A549 (cell line): Measurements from ENCODE around the gene CDH4. TPM values are rescaled to one million over a fixed set of nuclear protein-coding genes. Genes with fewer than 3 reads are reported as not detected.

ENCODE experiments used
- ATAC-seq, 2 experiments: fragments of 200-7000 bp in 1 of 2; fragments of >200 bp in 1 of 2; cut with Nextera tagmentation in 1 of 2; cut with Tn5 transposase in 1 of 2; 3 replicates each; pipeline versions ENCODE4 v1.8.0 to v1.9.1; 2018 to 2020; ENCODE audit warnings: mild to moderate bottlenecking in 1 of 2, moderate library complexity in 1 of 2
- CTCF ChIA-PET: fragments of 300-600 bp; sonication (Branson Sonifier 250); formaldehyde crosslinking; extraction: SDS; loops from one replicate; lab custom pipeline; 2021; ENCODE audit warnings: antibody characterized with exemption, inconsistent platforms; lab: Yijun Ruan, JAX
- POLR2A ChIA-PET: fragments of 350-600 bp; formaldehyde crosslinking; extraction: SDS; loops from one replicate; lab custom pipeline; 2021; ENCODE audit warnings: antibody characterized with exemption, inconsistent platforms; lab: Yijun Ruan, JAX
- DNase-seq, 2 experiments: peaks; one replicate each; pipeline versions ENCODE4 v3.0.0 to v3.0.0-alpha.2; 2011 to 2016; ENCODE audit warnings: low read depth in 1 of 2, low spot score in 1 of 2
- FAIRE-seq: peaks from 2 replicates; lab custom pipeline; 2011; peaks lifted over from hg19 to GRCh38; lab: Jason Lieb, UNC
- H3K27ac ChIP-seq, 2 experiments: fragments of >200 bp; sonication (Bioruptor Twin); formaldehyde crosslinking; 3 replicates each; pipeline ENCODE4 v1.5.1; 2016 to 2017
- H3K4me1 ChIP-seq: fragments of >200 bp; sonication (Bioruptor Twin); formaldehyde crosslinking; 3 replicates; pipeline ENCODE4 v1.6.1; 2016
- H3K4me2 ChIP-seq: fragments of >200 bp; sonication (Bioruptor Twin); formaldehyde crosslinking; 3 replicates; pipeline ENCODE4 v1.6.1; 2016
- H3K4me3 ChIP-seq: fragments of >200 bp; sonication (Bioruptor Twin); formaldehyde crosslinking; 3 replicates; pipeline ENCODE4 v1.5.1; 2016
- H3K9me3 ChIP-seq: fragments of >200 bp; sonication (Bioruptor Twin); formaldehyde crosslinking; 3 replicates; pipeline ENCODE4 v1.6.1; 2016
- CBX2 ChIP-seq: fragments of 200-600 bp; sonication (generic); IDR thresholded peaks from 2 replicates; pipeline ENCODE4 v1.6.1; 2016; ENCODE audit warnings: low read depth, mild to moderate bottlenecking, borderline replicate concordance
- CEBPB ChIP-seq, 2 experiments: fragments of >200 bp in 1 of 2; sonication (Bioruptor Twin) in 1 of 2; formaldehyde crosslinking in 1 of 2; IDR thresholded peaks; 2 replicates each; pipeline ENCODE4 v1.6.1; 2012 to 2016
- FOSB ChIP-seq: fragments of 250-450 bp; sonication (Bioruptor Pico); IDR thresholded peaks from 2 replicates; pipeline ENCODE4 v1.5.0; 2020; ENCODE audit warnings: mild to moderate bottlenecking, moderate library complexity
- GATA3 ChIP-seq: IDR thresholded peaks from 2 replicates; pipeline ENCODE4 v1.6.1; 2012; ENCODE audit warnings: borderline replicate concordance
- HOXB13 ChIP-seq: fragments of 250-450 bp; sonication (Bioruptor Pico); IDR thresholded peaks from 2 replicates; pipeline ENCODE4 v1.5.0; 2020; ENCODE audit warnings: low read depth, mild to moderate bottlenecking, moderate library complexity
- HOXB5 ChIP-seq: fragments of 250-450 bp; sonication (Bioruptor Pico); IDR thresholded peaks from 2 replicates; pipeline ENCODE4 v1.5.0; 2020; ENCODE audit warnings: mild to moderate bottlenecking, moderate library complexity
- KDM5A ChIP-seq: fragments of 200-600 bp; sonication (generic); IDR thresholded peaks from 2 replicates; pipeline ENCODE4 v1.6.1; 2016; ENCODE audit warnings: antibody characterized with exemption, mild to moderate bottlenecking
- MAFK ChIP-seq: fragments of 450-650 bp; IDR thresholded peaks from 2 replicates; pipeline ENCODE4 v1.6.1; 2014; ENCODE audit not compliant: partially characterized antibody
- RFX5 ChIP-seq: fragments of 450-650 bp; IDR thresholded peaks from 2 replicates; pipeline ENCODE4 v1.7.1; 2014; ENCODE audit warnings: antibody characterized with exemption, mild to moderate bottlenecking, moderate library complexity
- SREBF2 ChIP-seq: fragments of 450-650 bp; IDR thresholded peaks from 2 replicates; pipeline ENCODE4 v1.6.1; 2014; ENCODE audit warnings: mild to moderate bottlenecking, moderate library complexity
- TFCP2L1 ChIP-seq: fragments of 250-450 bp; sonication (Bioruptor Pico); IDR thresholded peaks from 2 replicates; pipeline ENCODE4 v1.5.0; 2021; ENCODE audit warnings: mild to moderate bottlenecking
- TP53 ChIP-seq: fragments of 250-450 bp; sonication (Bioruptor Pico); IDR thresholded peaks from 2 replicates; pipeline ENCODE4 v1.5.0; 2021; ENCODE audit warnings: mild to moderate bottlenecking, moderate library complexity
- ZSCAN20 ChIP-seq: fragments of 250-450 bp; sonication (Bioruptor Pico); IDR thresholded peaks from 2 replicates; pipeline ENCODE4 v1.8.0; 2022; ENCODE audit warnings: mild to moderate bottlenecking, moderate library complexity
- WGBS: methylation state at CpG from one replicate; pipeline ENCODE4 v1.1.6; 2017; ENCODE audit errors: missing lambda C conversion rate; 5-methylcytosine and 5-hydroxymethylcytosine counted together
- polyA plus RNA-seq, 4 experiments: library from polyadenylated mRNA; depleted of rRNA in 3 of 4; stranded (reverse); fragments of >200 nt; fragmentation: RNase III in 1 of 4; extraction: RNeasy Plus Mini Kit Qiagen cat#74134 plus additional on column Dnase treatment in 1 of 4; gene quantifications; 2 replicates in 3 of 4; 3 replicates in 1 of 4; pipeline ENCODE4 v1.2.3, GENCODE V29; 2011 to 2017
- TF ChIP-seq, protein P1 (sequence below): fragments of 450-650 bp; IDR thresholded peaks from 2 replicates; pipeline ENCODE4 v1.6.1; 2014; ENCODE audit warnings: antibody characterized with exemption
- TF ChIP-seq, protein P2 (sequence below): fragments of >200 bp; sonication (Bioruptor Twin); formaldehyde crosslinking; IDR thresholded peaks from 3 replicates; pipeline ENCODE4 v1.5.1; 2016
- TF ChIP-seq, protein P3 (sequence below): fragments of 150-350 bp; IDR thresholded peaks from 2 replicates; pipeline ENCODE4 v1.6.1; 2014; ENCODE audit warnings: low read depth, mild to moderate bottlenecking, low read length
- TF ChIP-seq, protein P4 (sequence below): IDR thresholded peaks from 2 replicates; pipeline ENCODE4 v1.6.1; 2012; ENCODE audit warnings: low read depth, borderline replicate concordance
- TF ChIP-seq, protein P5 (sequence below): fragments of >200 bp; sonication (Bioruptor Twin); formaldehyde crosslinking; IDR thresholded peaks from 2 replicates; pipeline ENCODE4 v1.6.1; 2016
- TF ChIP-seq, protein P6 (sequence below): fragments of 250-450 bp; sonication (Bioruptor Pico); IDR thresholded peaks from 2 replicates; pipeline ENCODE4 v1.5.0; 2020; ENCODE audit warnings: low read depth, mild to moderate bottlenecking, moderate library complexity
- TF ChIP-seq, protein P7 (sequence below): fragments of 250-450 bp; sonication (Bioruptor Pico); IDR thresholded peaks from 2 replicates; pipeline ENCODE4 v1.5.0; 2021; ENCODE audit warnings: mild to moderate bottlenecking, moderate library complexity, borderline replicate concordance

CDH4 gene
- polyA plus RNA-seq, 2 of the 4 experiments (the other 2 are of a cell fraction): 3.4 to 10.3 TPM

DNA sequence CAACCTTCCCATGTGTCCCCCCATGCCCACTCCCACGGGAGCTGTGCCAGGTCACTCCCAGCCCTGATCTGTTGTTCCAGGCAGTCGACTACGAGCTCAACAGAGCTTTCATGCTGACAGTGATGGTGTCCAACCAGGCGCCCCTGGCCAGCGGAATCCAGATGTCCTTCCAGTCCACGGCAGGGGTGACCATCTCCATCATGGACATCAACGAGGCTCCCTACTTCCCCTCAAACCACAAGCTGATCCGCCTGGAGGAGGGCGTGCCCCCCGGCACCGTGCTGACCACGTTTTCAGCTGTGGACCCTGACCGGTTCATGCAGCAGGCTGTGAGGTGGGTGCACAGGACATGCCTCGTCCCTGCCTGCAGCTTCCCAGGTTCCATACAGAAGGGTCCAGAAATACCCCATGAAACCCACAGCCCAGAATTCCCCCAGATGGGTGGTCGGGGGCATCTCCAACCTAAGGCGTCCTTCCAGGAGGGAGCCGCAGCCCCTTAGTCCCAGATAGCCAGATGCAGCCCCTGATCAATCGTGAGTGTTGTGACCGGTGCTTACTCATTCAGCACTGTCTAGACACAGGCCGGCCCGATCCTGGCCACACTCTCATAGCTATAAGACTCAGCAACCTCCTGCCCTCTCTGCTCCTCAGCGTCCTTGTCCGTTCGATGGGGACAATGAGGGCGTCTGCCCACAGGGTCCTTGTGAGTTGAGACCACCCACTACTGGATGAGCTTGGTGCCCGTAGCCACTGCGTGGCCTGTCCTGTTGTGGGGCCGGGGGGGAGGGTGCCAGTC, 671.5 kb downstream of the CDH4 start:
- POLR2A ChIA-PET: no interaction called here
- H3K4me2 ChIP-seq: no peak overlapping the region
- FAIRE-seq (no peak), DNase-seq (no peak)
- H3K4me1 ChIP-seq: no peaks in the 10 kb centered on the region
- H3K9me3 ChIP-seq: no peaks in the 10 kb centered on the region
- no peak overlapping the region for H3K4me3 ChIP-seq
- no peak overlapping the region for H3K27ac ChIP-seq
- TF ChIP-seq MAFK (no peak), TP53 (CRISPR knock-in tag) (no peak), HOXB13 (CRISPR knock-in tag) (no peak), ZSCAN20 (no peak), FOSB (CRISPR knock-in tag) (no peak), RFX5 (no peak), SREBF2 (no peak), KDM5A (no peak), CEBPB (IDR thresholded peaks at IDR 0.05) (no peak), HOXB5 (CRISPR knock-in tag) (no peak), GATA3 (no peak), CBX2 (no peak), TFCP2L1 (CRISPR knock-in tag) (no peak)
- TF ChIP-seq, protein P1, sequence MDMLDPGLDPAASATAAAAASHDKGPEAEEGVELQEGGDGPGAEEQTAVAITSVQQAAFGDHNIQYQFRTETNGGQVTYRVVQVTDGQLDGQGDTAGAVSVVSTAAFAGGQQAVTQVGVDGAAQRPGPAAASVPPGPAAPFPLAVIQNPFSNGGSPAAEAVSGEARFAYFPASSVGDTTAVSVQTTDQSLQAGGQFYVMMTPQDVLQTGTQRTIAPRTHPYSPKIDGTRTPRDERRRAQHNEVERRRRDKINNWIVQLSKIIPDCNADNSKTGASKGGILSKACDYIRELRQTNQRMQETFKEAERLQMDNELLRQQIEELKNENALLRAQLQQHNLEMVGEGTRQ: no peak
- TF ChIP-seq, protein P2, sequence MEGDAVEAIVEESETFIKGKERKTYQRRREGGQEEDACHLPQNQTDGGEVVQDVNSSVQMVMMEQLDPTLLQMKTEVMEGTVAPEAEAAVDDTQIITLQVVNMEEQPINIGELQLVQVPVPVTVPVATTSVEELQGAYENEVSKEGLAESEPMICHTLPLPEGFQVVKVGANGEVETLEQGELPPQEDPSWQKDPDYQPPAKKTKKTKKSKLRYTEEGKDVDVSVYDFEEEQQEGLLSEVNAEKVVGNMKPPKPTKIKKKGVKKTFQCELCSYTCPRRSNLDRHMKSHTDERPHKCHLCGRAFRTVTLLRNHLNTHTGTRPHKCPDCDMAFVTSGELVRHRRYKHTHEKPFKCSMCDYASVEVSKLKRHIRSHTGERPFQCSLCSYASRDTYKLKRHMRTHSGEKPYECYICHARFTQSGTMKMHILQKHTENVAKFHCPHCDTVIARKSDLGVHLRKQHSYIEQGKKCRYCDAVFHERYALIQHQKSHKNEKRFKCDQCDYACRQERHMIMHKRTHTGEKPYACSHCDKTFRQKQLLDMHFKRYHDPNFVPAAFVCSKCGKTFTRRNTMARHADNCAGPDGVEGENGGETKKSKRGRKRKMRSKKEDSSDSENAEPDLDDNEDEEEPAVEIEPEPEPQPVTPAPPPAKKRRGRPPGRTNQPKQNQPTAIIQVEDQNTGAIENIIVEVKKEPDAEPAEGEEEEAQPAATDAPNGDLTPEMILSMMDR: no peak
- TF ChIP-seq, protein P3, sequence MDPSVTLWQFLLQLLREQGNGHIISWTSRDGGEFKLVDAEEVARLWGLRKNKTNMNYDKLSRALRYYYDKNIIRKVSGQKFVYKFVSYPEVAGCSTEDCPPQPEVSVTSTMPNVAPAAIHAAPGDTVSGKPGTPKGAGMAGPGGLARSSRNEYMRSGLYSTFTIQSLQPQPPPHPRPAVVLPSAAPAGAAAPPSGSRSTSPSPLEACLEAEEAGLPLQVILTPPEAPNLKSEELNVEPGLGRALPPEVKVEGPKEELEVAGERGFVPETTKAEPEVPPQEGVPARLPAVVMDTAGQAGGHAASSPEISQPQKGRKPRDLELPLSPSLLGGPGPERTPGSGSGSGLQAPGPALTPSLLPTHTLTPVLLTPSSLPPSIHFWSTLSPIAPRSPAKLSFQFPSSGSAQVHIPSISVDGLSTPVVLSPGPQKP: no peak
- TF ChIP-seq, protein P4, sequence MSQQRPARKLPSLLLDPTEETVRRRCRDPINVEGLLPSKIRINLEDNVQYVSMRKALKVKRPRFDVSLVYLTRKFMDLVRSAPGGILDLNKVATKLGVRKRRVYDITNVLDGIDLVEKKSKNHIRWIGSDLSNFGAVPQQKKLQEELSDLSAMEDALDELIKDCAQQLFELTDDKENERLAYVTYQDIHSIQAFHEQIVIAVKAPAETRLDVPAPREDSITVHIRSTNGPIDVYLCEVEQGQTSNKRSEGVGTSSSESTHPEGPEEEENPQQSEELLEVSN: no peak
- TF ChIP-seq, protein P5, sequence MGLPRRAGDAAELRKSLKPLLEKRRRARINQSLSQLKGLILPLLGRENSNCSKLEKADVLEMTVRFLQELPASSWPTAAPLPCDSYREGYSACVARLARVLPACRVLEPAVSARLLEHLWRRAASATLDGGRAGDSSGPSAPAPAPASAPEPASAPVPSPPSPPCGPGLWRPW: no peak
- TF ChIP-seq, protein P6, sequence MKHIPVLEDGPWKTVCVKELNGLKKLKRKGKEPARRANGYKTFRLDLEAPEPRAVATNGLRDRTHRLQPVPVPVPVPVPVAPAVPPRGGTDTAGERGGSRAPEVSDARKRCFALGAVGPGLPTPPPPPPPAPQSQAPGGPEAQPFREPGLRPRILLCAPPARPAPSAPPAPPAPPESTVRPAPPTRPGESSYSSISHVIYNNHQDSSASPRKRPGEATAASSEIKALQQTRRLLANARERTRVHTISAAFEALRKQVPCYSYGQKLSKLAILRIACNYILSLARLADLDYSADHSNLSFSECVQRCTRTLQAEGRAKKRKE (CRISPR knock-in tag): no peak
- TF ChIP-seq, protein P7, sequence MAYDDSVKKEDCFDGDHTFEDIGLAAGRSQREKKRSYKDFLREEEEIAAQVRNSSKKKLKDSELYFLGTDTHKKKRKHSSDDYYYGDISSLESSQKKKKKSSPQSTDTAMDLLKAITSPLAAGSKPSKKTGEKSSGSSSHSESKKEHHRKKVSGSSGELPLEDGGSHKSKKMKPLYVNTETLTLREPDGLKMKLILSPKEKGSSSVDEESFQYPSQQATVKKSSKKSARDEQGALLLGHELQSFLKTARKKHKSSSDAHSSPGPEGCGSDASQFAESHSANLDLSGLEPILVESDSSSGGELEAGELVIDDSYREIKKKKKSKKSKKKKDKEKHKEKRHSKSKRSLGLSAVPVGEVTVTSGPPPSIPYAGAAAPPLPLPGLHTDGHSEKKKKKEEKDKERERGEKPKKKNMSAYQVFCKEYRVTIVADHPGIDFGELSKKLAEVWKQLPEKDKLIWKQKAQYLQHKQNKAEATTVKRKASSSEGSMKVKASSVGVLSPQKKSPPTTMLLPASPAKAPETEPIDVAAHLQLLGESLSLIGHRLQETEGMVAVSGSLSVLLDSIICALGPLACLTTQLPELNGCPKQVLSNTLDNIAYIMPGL (CRISPR knock-in tag): no peak
- TF ChIP-seq, all 56 proteins: peak for 0
- 73% methylated on average over 23 of the region's 28 CpGs for WGBS
- ATAC-seq: peak in 1 of 2 experiments; percentile 38; a peak in 1 of 6 replicates
- CTCF ChIA-PET: no interaction called here
